Calu3 (cell line): ENCODE data around the gene SLC27A1. TPM values are rescaled to one million over a fixed set of nuclear protein-coding genes. Genes with fewer than 3 reads are reported as not detected.

Source experiments
- BruUV-seq: library from RNA; stranded (reverse); fragments of 400-500 nt; replicated peaks from 2 replicates; lab custom pipeline; 2021; lab: Mats Ljungman, UMichigan
- CTCF ChIA-PET: fragments of 300-600 bp; sonication (Branson Sonifier 250); formaldehyde crosslinking; loops from one replicate; lab custom pipeline; 2022; ENCODE audit warnings: antibody characterized with exemption; lab: Charles Lee
- DNase-seq: peaks from one replicate; pipeline ENCODE4 v3.0.0; 2022
- H3K27ac Mint-ChIP-seq: one replicate; pipeline ENCODE4 v1.8.0; 2022; ENCODE audit warnings: mixed read lengths; ENCODE audit not compliant: unreplicated experiment
- H3K27me3 Mint-ChIP-seq: one replicate; pipeline ENCODE4 v1.8.0; 2022; ENCODE audit warnings: mixed read lengths; ENCODE audit not compliant: unreplicated experiment
- H3K36me3 Mint-ChIP-seq: one replicate; pipeline ENCODE4 v1.8.0; 2022; ENCODE audit warnings: mild to moderate bottlenecking, moderate library complexity, mixed read lengths; ENCODE audit not compliant: insufficient read depth, unreplicated experiment
- H3K4me1 Mint-ChIP-seq: one replicate; pipeline ENCODE4 v1.8.0; 2022; ENCODE audit warnings: mild to moderate bottlenecking, low read depth, mixed read lengths; ENCODE audit not compliant: unreplicated experiment
- H3K4me3 Mint-ChIP-seq: one replicate; pipeline ENCODE4 v1.8.0; 2022; ENCODE audit warnings: mild to moderate bottlenecking, low read depth, moderate library complexity, mixed read lengths; ENCODE audit not compliant: unreplicated experiment
- H3K9me3 Mint-ChIP-seq: one replicate; pipeline ENCODE4 v1.8.0; 2022; ENCODE audit warnings: low read depth, mixed read lengths; ENCODE audit not compliant: unreplicated experiment
- intact Hi-C: fragments of 100-400 bp; cut with micrococcal nuclease; formaldehyde crosslinking; loops from one replicate; pipeline ENCODE4 v1.10.0; 2022; ENCODE audit not compliant: unreplicated experiment
- total RNA-seq: library from RNA; stranded (reverse); gene quantifications from 2 replicates; pipeline ENCODE4 v1.2.3, GENCODE V29; 2022
- TF ChIP-seq, protein P1 (sequence below): fragments of 200-600 bp; IDR thresholded peaks from one replicate; pipeline ENCODE4 v1.8.0; 2022; ENCODE audit warnings: antibody characterized with exemption; ENCODE audit not compliant: unreplicated experiment

SLC27A1 gene
- total RNA-seq, 1 experiment from 2014 or later, result 42.5 TPM

DNA sequence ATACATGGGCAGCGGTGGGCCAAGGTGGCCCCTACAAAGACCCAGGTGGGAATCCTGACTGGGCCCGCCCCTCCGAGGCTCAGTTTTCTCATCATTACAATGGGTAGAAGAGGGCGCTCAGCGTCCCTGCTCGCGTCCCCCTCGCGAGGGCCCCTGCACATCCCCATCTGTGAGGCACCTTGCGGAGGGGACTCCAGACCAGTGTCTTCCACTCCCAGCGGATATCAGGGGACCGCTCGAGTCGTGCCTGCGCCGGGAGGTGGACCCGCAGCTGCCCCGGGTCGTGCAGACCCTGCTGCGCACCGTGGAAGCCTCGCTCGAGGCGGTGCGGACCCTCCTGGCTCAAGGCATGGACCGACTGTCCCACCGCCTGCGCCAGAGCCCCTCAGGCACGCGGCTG is 69.8 kb downstream of the SLC27A1 start:
- H3K4me1 Mint-ChIP-seq, result peaks cover 3% of the 10 kb centered on the region
- CTCF ChIA-PET, result no interaction called here
- intact Hi-C loops, result no loop called here
- H3K4me3 Mint-ChIP-seq, result no peak overlapping the region
- no TSS peak for BruUV-seq
- peaks cover 32% of the 10 kb centered on the region for H3K27me3 Mint-ChIP-seq
- no peak overlapping the region for H3K27ac Mint-ChIP-seq
- H3K9me3 Mint-ChIP-seq, result no peaks in the 10 kb centered on the region
- TF ChIP-seq, protein P1, sequence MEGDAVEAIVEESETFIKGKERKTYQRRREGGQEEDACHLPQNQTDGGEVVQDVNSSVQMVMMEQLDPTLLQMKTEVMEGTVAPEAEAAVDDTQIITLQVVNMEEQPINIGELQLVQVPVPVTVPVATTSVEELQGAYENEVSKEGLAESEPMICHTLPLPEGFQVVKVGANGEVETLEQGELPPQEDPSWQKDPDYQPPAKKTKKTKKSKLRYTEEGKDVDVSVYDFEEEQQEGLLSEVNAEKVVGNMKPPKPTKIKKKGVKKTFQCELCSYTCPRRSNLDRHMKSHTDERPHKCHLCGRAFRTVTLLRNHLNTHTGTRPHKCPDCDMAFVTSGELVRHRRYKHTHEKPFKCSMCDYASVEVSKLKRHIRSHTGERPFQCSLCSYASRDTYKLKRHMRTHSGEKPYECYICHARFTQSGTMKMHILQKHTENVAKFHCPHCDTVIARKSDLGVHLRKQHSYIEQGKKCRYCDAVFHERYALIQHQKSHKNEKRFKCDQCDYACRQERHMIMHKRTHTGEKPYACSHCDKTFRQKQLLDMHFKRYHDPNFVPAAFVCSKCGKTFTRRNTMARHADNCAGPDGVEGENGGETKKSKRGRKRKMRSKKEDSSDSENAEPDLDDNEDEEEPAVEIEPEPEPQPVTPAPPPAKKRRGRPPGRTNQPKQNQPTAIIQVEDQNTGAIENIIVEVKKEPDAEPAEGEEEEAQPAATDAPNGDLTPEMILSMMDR, result no peak
- DNase-seq, result no peak
- peaks cover 6% of the 10 kb centered on the region for H3K36me3 Mint-ChIP-seq

DNA sequence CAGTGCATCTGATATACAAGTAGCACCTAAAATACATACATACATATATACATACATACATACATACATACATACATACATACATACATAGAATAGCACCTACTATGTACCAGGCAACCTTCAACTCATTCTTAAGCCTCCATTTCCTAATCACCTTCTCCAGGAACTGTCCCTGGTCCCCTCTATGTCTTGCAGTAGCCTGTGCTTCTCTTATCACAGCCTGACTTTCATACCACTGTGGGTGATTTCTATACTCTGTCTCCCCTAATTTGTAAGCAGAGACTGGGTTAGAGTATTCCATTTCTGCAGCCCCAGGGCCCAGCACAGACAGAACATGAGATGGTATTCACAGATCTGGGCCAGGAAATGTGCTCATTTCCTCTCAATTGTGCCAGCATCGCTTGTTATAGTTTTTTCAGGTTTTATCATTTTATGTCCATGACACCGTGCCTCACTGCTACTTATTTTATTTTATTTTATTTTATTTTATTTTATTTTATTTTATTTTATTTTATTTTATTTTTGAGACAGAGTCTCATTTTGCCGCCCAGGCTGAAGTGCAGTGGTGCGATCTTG is 70.9 kb downstream of the SLC27A1 start:
- intact Hi-C loops, result no loop called here
- no peak for DNase-seq
- peaks cover 6% of the 10 kb centered on the region for H3K36me3 Mint-ChIP-seq
- H3K27me3 Mint-ChIP-seq, result peaks cover 32% of the 10 kb centered on the region
- TF ChIP-seq, protein P1, result no peak
- H3K9me3 Mint-ChIP-seq, result no peaks in the 10 kb centered on the region
- BruUV-seq, result no TSS peak
- H3K4me1 Mint-ChIP-seq, result peaks cover 8% of the 10 kb centered on the region
- no peak overlapping the region for H3K4me3 Mint-ChIP-seq
- H3K27ac Mint-ChIP-seq, result no peak overlapping the region
- CTCF ChIA-PET, result no interaction called here

DNA sequence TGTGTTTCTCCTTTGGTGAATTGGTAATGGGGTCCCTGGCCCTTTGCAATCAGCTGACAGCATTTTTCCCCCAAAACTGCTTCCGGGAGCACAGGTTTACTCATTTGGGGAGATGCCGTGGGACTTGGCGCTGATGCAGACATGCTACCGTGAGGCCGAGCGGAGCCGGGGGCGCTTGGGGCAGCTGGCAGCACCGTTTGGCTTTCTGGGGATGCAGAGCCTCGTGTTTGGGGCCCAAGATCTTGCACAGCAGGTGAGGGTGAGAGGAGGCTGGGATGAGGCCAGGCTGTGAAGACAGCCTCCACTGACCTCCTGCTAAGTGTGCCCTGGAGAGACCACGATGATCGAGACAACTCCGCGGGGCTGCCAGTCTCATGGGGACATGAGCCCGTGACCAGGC is 71.7 kb downstream of the SLC27A1 start:
- H3K27ac Mint-ChIP-seq, result no peak overlapping the region
- TF ChIP-seq, protein P1, result no peak

DNA sequence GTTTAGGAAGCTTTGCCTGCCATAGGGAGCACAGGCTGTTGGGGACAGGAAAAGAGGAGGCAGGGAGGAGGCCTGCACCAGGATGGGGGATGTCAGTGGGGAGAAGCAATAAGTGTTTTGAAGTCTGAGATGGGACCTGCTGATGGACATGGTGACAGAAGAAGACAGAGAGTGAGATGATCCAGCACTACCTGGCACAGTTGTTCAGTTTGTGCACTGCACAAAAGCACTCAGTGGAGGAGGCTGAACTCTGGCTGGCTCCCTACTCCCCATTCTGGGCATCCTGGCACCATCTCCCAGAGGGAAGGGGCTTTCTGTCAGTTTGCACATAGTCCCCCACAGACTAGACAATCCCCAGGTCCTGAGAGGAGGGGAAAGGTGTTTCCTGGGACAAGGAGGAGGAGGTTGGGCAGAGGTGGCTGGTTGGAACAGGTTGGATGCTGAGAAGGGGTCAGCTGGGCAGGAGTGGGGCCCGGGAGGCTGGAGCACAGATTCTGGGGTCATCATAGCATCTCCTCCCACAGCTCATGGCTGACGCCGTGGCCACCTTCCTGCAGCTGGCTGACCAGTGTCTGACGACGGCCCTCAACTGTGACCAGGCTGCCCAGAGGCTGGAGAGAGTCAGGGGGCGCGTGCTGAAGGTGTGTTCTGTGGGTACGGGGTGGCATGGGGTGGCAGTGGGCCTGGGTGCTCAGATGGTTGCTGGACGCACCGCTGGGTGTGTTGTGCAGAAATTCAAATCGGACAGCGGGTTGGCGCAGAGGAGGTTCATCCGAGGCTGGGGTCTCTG is 72.7 kb downstream of the SLC27A1 start:
- BruUV-seq, result no TSS peak
- Mint-ChIP-seq H3K27me3 (peaks cover 29% of the 10 kb centered on the region), H3K4me3 (no peak overlapping the region), H3K4me1 (peaks cover 8% of the 10 kb centered on the region), H3K27ac (no peak overlapping the region), H3K9me3 (no peaks in the 10 kb centered on the region), H3K36me3 (peaks cover 6% of the 10 kb centered on the region)
- CTCF ChIA-PET, result interaction anchor here (0.6 to 0.7 kb wide), 2 partner anchors 30 to 52 kb away, joined by 3 read pairs; no protein-coding TSS in a partner anchor
- TF ChIP-seq, protein P1, result no peak
- intact Hi-C loops, result no loop called here
- no peak for DNase-seq

More for the DNA sequence above, 71.7 kb downstream of the SLC27A1 start:
- H3K36me3 Mint-ChIP-seq, result peaks cover 6% of the 10 kb centered on the region
- CTCF ChIA-PET, result interaction anchor here (0.6 kb wide), 1 partner anchor 53 kb away, joined by 3 read pairs; no protein-coding TSS in a partner anchor
- peaks cover 32% of the 10 kb centered on the region for H3K27me3 Mint-ChIP-seq
- H3K4me3 Mint-ChIP-seq, result no peak overlapping the region
- intact Hi-C loops, result no loop called here
- DNase-seq, result no peak
- H3K9me3 Mint-ChIP-seq, result no peaks in the 10 kb centered on the region
- peaks cover 8% of the 10 kb centered on the region for H3K4me1 Mint-ChIP-seq
- BruUV-seq, result no TSS peak
